ENCODE measurements around the gene ANKLE1. TPM values are rescaled to one million over a fixed set of nuclear protein-coding genes. Genes with fewer than 3 reads are reported as not detected.

Gene ANKLE1
- total RNA-seq, 4 donors from 2014 or later: 0.39 to 0.81 TPM; not detected in 2

DNA sequence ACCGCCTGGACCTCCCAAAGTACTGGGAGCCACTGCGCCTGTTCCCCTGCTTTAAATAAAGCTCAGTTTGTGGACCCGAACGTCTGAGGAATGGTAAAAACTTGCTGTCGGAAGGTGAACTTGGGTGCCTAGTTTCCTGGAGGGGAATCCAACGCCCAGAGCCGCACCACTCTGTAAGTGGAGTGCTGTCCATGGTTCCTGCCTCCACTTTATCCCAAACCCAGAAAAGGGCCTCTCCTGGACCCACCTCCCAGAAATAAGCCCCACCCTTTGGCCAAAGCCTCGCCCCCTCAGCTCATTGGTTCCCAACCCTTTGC lies 50.6 kb downstream of the ANKLE1 start:
- H3K27me3 ChIP-seq: peaks cover 30% of the 10 kb centered on the region
- peaks cover 0 to 56% (median 24%) of the 10 kb centered on the region in 3 donors for H3K4me1 ChIP-seq
- TF ChIP-seq, protein P1, sequence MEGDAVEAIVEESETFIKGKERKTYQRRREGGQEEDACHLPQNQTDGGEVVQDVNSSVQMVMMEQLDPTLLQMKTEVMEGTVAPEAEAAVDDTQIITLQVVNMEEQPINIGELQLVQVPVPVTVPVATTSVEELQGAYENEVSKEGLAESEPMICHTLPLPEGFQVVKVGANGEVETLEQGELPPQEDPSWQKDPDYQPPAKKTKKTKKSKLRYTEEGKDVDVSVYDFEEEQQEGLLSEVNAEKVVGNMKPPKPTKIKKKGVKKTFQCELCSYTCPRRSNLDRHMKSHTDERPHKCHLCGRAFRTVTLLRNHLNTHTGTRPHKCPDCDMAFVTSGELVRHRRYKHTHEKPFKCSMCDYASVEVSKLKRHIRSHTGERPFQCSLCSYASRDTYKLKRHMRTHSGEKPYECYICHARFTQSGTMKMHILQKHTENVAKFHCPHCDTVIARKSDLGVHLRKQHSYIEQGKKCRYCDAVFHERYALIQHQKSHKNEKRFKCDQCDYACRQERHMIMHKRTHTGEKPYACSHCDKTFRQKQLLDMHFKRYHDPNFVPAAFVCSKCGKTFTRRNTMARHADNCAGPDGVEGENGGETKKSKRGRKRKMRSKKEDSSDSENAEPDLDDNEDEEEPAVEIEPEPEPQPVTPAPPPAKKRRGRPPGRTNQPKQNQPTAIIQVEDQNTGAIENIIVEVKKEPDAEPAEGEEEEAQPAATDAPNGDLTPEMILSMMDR (IDR thresholded peaks at IDR 0.05): no peak
- no peak for TF ChIP-seq EP300 (IDR thresholded peaks at IDR 0.05)
- TF ChIP-seq POLR2A (IDR thresholded peaks at IDR 0.05): no peak
- no peak for TF ChIP-seq POLR2AphosphoS5 (IDR thresholded peaks at IDR 0.05)
- no peak overlapping the region for H3K27ac ChIP-seq
- H3K36me3 ChIP-seq: peaks cover 0 to 22% of the 10 kb centered on the region in 2 donors
- ATAC-seq: no peak
- H3K9me3 ChIP-seq: no peaks in the 10 kb centered on the region
- no peak overlapping the region for H3K4me3 ChIP-seq
- 85 to 100% methylated on average over 2 to 4 of the region's 8 CpGs for WGBS, 2 donors (ENCODE audit: low coverage in 1 of 2)

DNA sequence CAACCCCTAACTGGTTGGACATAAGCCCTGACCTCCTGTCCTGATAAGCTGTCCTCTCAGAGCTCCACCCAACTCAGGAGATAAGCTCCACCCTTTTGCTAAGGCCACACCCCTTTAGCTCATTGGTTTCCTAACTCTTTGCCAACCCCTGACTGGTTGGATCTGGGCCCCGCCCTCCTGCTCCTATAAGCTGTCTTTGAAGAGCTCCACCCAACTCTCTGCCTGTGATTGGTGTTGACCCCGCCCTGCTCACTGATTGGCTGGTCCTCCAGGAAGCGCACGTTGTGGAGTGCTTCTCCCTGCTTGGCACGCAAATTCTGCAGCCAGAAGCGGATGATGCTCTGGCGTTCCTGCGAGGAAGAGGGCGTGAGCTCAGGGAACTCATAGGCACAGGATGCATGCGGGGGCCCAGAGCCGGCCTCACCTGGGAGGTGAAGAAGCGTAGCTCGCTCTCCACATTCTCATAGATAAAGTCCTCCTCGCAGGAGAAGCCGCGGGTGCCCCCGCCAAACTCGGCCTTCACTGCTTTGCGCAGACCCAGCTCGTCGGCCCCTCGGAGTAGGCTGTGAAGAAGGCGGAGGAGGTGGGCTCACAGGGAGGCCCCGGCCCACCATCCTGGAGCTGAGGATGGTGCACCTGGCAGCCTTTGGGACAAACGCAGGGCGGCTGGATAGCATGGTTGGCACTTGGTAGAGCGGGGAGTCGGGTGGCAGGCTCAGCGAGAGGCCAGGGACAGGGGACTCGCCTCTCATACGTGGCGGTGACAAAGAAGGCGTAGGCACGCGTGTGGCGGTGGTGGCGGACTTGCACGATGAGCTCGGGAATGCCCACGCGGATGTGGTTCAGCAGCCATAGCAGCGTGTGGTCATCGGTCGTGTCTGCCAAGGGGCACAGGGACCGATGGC lies 51.2 kb downstream of the ANKLE1 start:
- Histone ChIP-seq H3K4me1 (peaks cover 0 to 55% (median 27%) of the 10 kb centered on the region in 3 donors), H3K27me3 (peaks cover 30% of the 10 kb centered on the region)
- 98 to 100% methylated on average over 1 to 14 of the region's 45 CpGs for WGBS, 2 donors (ENCODE audit: low coverage in 1 of 2)

DNA sequence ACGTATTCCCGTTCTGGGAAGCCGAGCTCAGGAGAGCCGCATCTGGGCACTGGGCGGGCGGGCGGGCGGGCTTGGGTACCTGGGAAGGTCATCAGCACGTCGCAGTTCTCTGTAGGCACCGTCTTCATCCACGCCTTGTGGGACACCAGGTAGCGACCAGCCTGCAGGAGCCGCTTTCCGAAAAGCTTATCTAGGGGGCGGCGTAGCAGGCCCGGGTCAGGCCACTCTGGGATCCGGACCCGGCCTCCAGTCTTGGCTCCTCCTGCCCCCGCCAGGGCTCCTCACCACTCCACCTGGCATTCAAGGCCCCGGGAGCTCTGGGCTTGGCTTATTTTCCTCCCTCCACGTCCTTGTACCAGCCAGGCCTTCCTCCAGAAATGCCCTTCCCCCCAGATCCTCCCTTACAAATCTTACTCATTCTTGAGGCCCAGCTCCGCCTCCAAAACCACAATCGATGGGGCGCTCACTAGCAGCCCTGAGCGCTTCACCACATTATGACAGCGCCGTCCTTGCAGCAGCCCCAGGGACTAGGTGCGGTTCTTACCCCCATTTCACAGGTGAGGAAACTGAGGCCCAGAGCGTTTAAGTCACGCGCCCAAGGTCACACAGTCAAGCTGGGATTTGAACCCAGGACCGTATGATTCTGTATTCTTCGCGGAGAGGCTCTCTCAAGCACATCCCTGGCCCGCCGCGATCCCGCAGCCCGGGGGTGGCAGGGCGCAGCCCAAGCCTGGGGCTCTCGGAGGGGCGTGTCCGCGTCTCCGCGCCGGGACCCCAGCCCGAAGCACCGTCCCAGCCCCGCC lies 52.1 kb downstream of the ANKLE1 start:
- 48% methylated on average over 5 of the region's 52 CpGs; no CpG with 5 or more reads in 1 of the 2 donors for WGBS, 2 donors (ENCODE audit: low coverage in 1 of 2)
- Histone ChIP-seq H3K4me3 (peak overlapping the region; percentile 74 to 84), H3K9me3 (no peaks in the 10 kb centered on the region), H3K27me3 (peaks cover 28% of the 10 kb centered on the region), H3K4me1 (peaks cover 0 to 55% (median 30%) of the 10 kb centered on the region in 3 donors), H3K36me3 (peaks cover 0 to 23% of the 10 kb centered on the region in 2 donors), H3K27ac (peak overlapping the region in 3 of 4 donors; percentile 76 to 83 (median 79))
- ATAC-seq: no peak
- no peak for TF ChIP-seq POLR2A (IDR thresholded peaks at IDR 0.05)
- TF ChIP-seq POLR2AphosphoS5 (IDR thresholded peaks at IDR 0.05): no peak
- TF ChIP-seq, protein P1 (IDR thresholded peaks at IDR 0.05): no peak
- TF ChIP-seq EP300 (IDR thresholded peaks at IDR 0.05): no peak

More for the DNA sequence above, 51.2 kb downstream of the ANKLE1 start:
- TF ChIP-seq, protein P1 (IDR thresholded peaks at IDR 0.05): no peak
- TF ChIP-seq EP300 (IDR thresholded peaks at IDR 0.05) (no peak), POLR2A (IDR thresholded peaks at IDR 0.05) (no peak), POLR2AphosphoS5 (IDR thresholded peaks at IDR 0.05) (no peak)
- Histone ChIP-seq H3K27ac (no peak overlapping the region), H3K9me3 (no peaks in the 10 kb centered on the region), H3K36me3 (peaks cover 0 to 22% of the 10 kb centered on the region in 2 donors), H3K4me3 (no peak overlapping the region)
- no peak for ATAC-seq

DNA sequence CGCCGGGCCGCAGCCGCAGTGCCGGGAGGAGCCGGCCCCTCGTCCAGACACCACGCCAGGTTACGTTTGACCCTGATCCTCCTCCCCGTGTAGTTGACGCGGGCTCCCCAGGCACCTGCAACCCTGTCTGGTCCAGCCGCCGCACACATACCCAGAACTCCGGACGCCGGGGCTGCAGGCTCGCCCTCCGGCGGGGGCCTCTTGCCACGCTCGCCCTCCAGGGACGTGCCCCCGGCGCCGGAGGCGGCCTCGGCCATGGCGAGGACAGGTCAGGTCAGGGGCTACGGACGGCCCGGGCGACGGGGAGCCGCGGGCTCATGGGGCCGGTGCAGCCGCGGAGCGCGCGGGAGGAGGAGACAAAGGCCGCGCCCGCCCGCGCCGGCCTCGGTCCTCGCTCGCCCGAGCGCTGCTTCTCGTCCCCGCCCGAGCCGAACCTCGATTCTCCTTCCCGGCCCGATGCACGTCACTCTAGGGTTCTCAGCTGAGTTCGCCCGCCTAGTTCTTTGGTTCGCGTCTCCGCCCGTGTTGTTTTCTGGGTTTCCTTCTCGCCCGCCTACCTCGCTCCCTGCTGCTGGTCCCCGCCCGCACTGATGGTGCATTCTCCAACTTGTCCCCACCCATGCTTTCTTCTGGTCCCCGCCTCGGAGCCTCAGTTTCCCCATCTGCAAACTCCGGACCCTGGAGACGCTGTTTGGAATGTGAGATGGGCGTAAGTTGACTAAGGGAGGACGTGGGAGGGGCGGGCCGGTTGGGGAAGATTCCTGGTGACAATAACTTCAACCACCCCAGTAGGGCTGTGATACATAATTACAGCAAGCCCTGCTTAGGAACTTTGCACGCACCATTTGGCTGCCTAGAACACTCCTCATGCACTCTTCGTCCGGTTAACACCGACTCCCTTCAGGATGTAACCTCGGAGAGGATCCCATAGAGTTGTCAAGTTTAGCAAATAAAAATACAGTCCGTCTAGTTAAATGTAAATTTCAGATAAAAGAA lies 53.0 kb downstream of the ANKLE1 start, which contains the start of gene ANO8:
Gene ANO8 (minus strand): TSS at position 442 of the 996 bp plus-strand sequence. CDS start 185 bp downstream, at position 257.
- peaks cover 19% of the 10 kb centered on the region for H3K27me3 ChIP-seq
- H3K4me3 ChIP-seq: peak within 1 kb of the TSS; percentile 74 to 84
- peaks cover 0 to 26% of the 10 kb centered on the region in 2 donors for H3K36me3 ChIP-seq
- TF ChIP-seq POLR2A (IDR thresholded peaks at IDR 0.05) (peak in 1 of 2 donors; percentile 6), EP300 (IDR thresholded peaks at IDR 0.05) (no peak), POLR2AphosphoS5 (IDR thresholded peaks at IDR 0.05) (peak; percentile 36)
- TF ChIP-seq, protein P1 (IDR thresholded peaks at IDR 0.05): peak in 1 of 4 experiments; percentile 10
- 5 to 14% methylated on average over 4 to 16 of the region's 86 CpGs for WGBS, 2 donors (ENCODE audit: low coverage in 1 of 2)
- peak within 1 kb of the TSS in 3 of 4 donors; percentile 76 to 83 (median 79) for H3K27ac ChIP-seq
- ATAC-seq: peak; percentile 84
- no peaks in the 10 kb centered on the region for H3K9me3 ChIP-seq
- H3K4me1 ChIP-seq: peaks cover 0 to 50% (median 24%) of the 10 kb centered on the region in 3 donors
